Glutamatergic neuron (in vitro differentiated cells): ENCODE data around the gene ZNF22. TPM values are rescaled to one million over a fixed set of nuclear protein-coding genes. Genes with fewer than 3 reads are reported as not detected.

ENCODE experiments used
- DNase-seq: peaks from one replicate; pipeline ENCODE4 v3.0.0; 2022
- H3K27ac Mint-ChIP-seq: one replicate; pipeline ENCODE4 v1.8.0; 2020; ENCODE audit warnings: mild to moderate bottlenecking, mixed read lengths, inconsistent platforms; ENCODE audit not compliant: unreplicated experiment
- H3K27me3 Mint-ChIP-seq: one replicate; pipeline ENCODE4 v1.8.0; 2020; ENCODE audit warnings: mild to moderate bottlenecking, moderate library complexity, mixed read lengths, inconsistent platforms; ENCODE audit not compliant: unreplicated experiment
- H3K36me3 Mint-ChIP-seq: one replicate; pipeline ENCODE4 v1.8.0; 2020; ENCODE audit warnings: mild to moderate bottlenecking, mixed read lengths, inconsistent platforms; ENCODE audit not compliant: unreplicated experiment
- H3K4me1 Mint-ChIP-seq: one replicate; pipeline ENCODE4 v1.8.0; 2020; ENCODE audit warnings: mild to moderate bottlenecking, low read depth, mixed read lengths, inconsistent platforms; ENCODE audit not compliant: unreplicated experiment
- H3K4me3 Mint-ChIP-seq: one replicate; pipeline ENCODE4 v1.8.0; 2020; ENCODE audit warnings: mild to moderate bottlenecking, mixed read lengths, inconsistent platforms; ENCODE audit not compliant: unreplicated experiment
- H3K9me3 Mint-ChIP-seq: one replicate; pipeline ENCODE4 v1.8.0; 2020; ENCODE audit warnings: mild to moderate bottlenecking, moderate library complexity, mixed read lengths, inconsistent platforms; ENCODE audit not compliant: unreplicated experiment
- total RNA-seq: library from RNA; stranded (reverse); fragmentation: NEBNext Ultra II Directional; extraction: Animal tissue kit (Norgen Biotek cat#: 25700); gene quantifications from one replicate; pipeline ENCODE4 v1.2.1, GENCODE V29; 2021; ENCODE audit not compliant: unreplicated experiment
- TF ChIP-seq, protein P1 (sequence below): fragments of 200-600 bp; sonication (generic); IDR thresholded peaks from one replicate; pipeline ENCODE4 v1.5.0; 2021; ENCODE audit not compliant: partially characterized antibody, unreplicated experiment

The ZNF22 gene
- total RNA-seq, 1 donor from 2014 or later, result 40.2 TPM

GRCh38 chr10:45000138-45000751 is 478 bp upstream of the ZNF22 start:
- peak overlapping the region; percentile 100 for H3K27ac Mint-ChIP-seq
- H3K4me1 Mint-ChIP-seq, result peaks cover 21% of the 10 kb centered on the region
- TF ChIP-seq, protein P1, sequence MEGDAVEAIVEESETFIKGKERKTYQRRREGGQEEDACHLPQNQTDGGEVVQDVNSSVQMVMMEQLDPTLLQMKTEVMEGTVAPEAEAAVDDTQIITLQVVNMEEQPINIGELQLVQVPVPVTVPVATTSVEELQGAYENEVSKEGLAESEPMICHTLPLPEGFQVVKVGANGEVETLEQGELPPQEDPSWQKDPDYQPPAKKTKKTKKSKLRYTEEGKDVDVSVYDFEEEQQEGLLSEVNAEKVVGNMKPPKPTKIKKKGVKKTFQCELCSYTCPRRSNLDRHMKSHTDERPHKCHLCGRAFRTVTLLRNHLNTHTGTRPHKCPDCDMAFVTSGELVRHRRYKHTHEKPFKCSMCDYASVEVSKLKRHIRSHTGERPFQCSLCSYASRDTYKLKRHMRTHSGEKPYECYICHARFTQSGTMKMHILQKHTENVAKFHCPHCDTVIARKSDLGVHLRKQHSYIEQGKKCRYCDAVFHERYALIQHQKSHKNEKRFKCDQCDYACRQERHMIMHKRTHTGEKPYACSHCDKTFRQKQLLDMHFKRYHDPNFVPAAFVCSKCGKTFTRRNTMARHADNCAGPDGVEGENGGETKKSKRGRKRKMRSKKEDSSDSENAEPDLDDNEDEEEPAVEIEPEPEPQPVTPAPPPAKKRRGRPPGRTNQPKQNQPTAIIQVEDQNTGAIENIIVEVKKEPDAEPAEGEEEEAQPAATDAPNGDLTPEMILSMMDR, result no peak
- peaks cover 6% of the 10 kb centered on the region for H3K9me3 Mint-ChIP-seq
- H3K4me3 Mint-ChIP-seq, result peak overlapping the region; percentile 85
- DNase-seq, result peak; percentile 89
- H3K36me3 Mint-ChIP-seq, result peaks cover 25% of the 10 kb centered on the region
- peaks cover 13% of the 10 kb centered on the region for H3K27me3 Mint-ChIP-seq

DNA sequence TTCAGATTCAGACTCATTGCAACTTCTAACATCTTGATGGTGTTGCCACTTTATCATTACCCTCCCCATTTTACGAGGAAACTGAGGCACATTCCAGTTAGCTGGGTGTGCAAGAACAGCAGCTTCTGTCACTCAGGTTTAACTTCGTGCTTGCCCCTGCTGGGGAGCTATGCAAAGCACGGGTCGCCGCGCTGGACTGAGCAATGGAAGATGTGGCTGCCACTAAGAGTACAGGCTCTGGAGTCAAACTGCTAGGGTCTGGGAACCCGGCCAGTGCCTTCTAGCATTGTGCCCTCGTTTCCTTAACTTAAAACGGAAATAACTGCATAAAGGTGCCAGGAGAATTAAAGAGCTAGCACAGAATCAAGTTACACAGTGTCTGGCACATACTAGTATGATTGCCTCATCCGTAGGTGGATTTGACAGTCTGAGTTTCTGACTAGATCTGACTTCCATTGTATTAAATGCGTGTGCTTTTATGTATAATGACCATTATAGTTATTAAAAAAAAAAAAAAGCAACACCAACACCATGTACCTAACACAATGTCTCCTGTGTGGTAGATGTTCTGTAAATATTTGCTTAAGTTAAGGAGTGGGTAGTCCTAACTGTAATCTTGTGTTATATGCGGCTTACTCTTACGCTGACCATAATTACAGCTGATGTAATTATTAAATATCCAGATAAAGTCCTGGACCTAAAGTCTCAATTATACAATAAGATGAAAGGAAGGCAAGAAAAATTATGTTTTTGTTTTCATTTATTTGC is 842 bp downstream of the ZNF22 start:
- TF ChIP-seq, protein P1, result peak; percentile 26
- peaks cover 6% of the 10 kb centered on the region for H3K9me3 Mint-ChIP-seq
- peaks cover 19% of the 10 kb centered on the region for H3K4me1 Mint-ChIP-seq
- H3K4me3 Mint-ChIP-seq, result peak overlapping the region; percentile 96
- H3K27ac Mint-ChIP-seq, result peak overlapping the region; percentile 97
- DNase-seq, result peak; percentile 76
- peaks cover 11% of the 10 kb centered on the region for H3K27me3 Mint-ChIP-seq
- peaks cover 25% of the 10 kb centered on the region for H3K36me3 Mint-ChIP-seq

GRCh38 chr10:45003432-45004000 is 2.8 kb downstream of the ZNF22 start:
- TF ChIP-seq, protein P1, result no peak
- H3K27me3 Mint-ChIP-seq, result peaks cover 10% of the 10 kb centered on the region
- peaks cover 12% of the 10 kb centered on the region for H3K4me1 Mint-ChIP-seq
- H3K9me3 Mint-ChIP-seq, result peaks cover 6% of the 10 kb centered on the region
- H3K27ac Mint-ChIP-seq, result no peak overlapping the region
- H3K4me3 Mint-ChIP-seq, result no peak overlapping the region
- H3K36me3 Mint-ChIP-seq, result peaks cover 25% of the 10 kb centered on the region
- no peak for DNase-seq

- Mint-ChIP-seq H3K4me3 (no peak overlapping the region), H3K4me1 (peaks cover 12% of the 10 kb centered on the region), H3K27me3 (peaks cover 10% of the 10 kb centered on the region), H3K27ac (no peak overlapping the region), H3K9me3 (peaks cover 6% of the 10 kb centered on the region), H3K36me3 (peaks cover 24% of the 10 kb centered on the region)
- TF ChIP-seq, protein P1, result no peak
- no peak for DNase-seq
Observed at GRCh38 chr10:45004661-45005060, 3.9 kb downstream of the ZNF22 start.
